Natural killer cell (primary cell): ENCODE measurements around the gene FERMT3. TPM values are rescaled to one million over a fixed set of nuclear protein-coding genes. Genes with fewer than 3 reads are reported as not detected.

ENCODE experiments used
- ATAC-seq, 3 donors: fragments of 150-1000 bp in 2 of 3; fragments of 200-7000 bp in 1 of 3; cut with Tn5 transposase; 1 replicate in 1 of 3; 2 replicates in 2 of 3; pipeline ENCODE4 v1.10.0; 2021; ENCODE audit warnings: mild to moderate bottlenecking in 2 of 3, moderate library complexity in 2 of 3
- DNase-seq, 2 donors: peaks; one replicate each; pipeline versions ENCODE4 v3.0.0 to v3.0.0-alpha.2; 2013 to 2021; ENCODE audit warnings: mixed read lengths in 1 of 2
- H3K27ac ChIP-seq: one replicate; pipeline ENCODE4 v1.5.1; 2013; ENCODE audit warnings: mild to moderate bottlenecking, low read length
- H3K27me3 ChIP-seq: one replicate; pipeline ENCODE4 v1.6.1; 2013; ENCODE audit warnings: low read length; ENCODE audit not compliant: control insufficient read depth, insufficient read depth
- H3K36me3 ChIP-seq: one replicate; pipeline ENCODE4 v1.6.1; 2013; ENCODE audit warnings: low read length; ENCODE audit not compliant: control insufficient read depth, insufficient read depth
- H3K4me1 ChIP-seq: one replicate; pipeline ENCODE4 v1.6.1; 2013; ENCODE audit warnings: low read length; ENCODE audit not compliant: control insufficient read depth, insufficient read depth
- H3K4me3 ChIP-seq: one replicate; pipeline ENCODE4 v1.5.1; 2013; ENCODE audit warnings: low read length
- H3K9me3 ChIP-seq: one replicate; pipeline ENCODE4 v1.6.1; 2013; ENCODE audit warnings: low read length; ENCODE audit not compliant: control insufficient read depth, insufficient read depth
- H3K27ac Mint-ChIP-seq, 2 donors: one replicate each; pipeline ENCODE4 v1.8.0; 2022; ENCODE audit warnings: mild to moderate bottlenecking in 2 of 2, mixed read lengths in 2 of 2, moderate library complexity in 1 of 2
- H3K27me3 Mint-ChIP-seq, 2 donors: one replicate each; pipeline ENCODE4 v1.8.0; 2022; ENCODE audit warnings: low read depth in 2 of 2, mixed read lengths in 2 of 2
- H3K36me3 Mint-ChIP-seq: one replicate; pipeline ENCODE4 v1.8.0; 2022; ENCODE audit warnings: mixed read lengths
- H3K4me1 Mint-ChIP-seq, 2 donors: one replicate each; pipeline ENCODE4 v1.8.0; 2022; ENCODE audit warnings: mixed read lengths in 2 of 2
- H3K4me3 Mint-ChIP-seq: one replicate; pipeline ENCODE4 v1.8.0; 2022; ENCODE audit warnings: mild to moderate bottlenecking, moderate library complexity, mixed read lengths
- H3K9me3 Mint-ChIP-seq, 2 donors: one replicate each; pipeline ENCODE4 v1.8.0; 2022; ENCODE audit warnings: mixed read lengths in 2 of 2
- WGBS: methylation state at CpG from one replicate; pipeline ENCODE4 v1.1.7; 2013; ENCODE audit warnings: missing lambda C conversion rate; ENCODE audit not compliant: insufficient coverage; 5-methylcytosine and 5-hydroxymethylcytosine counted together
- intact Hi-C: fragments of 100-400 bp; cut with micrococcal nuclease; formaldehyde crosslinking; loops from one replicate; pipeline ENCODE4 v1.14.2; 2022
- total RNA-seq, 4 donors: library from RNA; stranded (reverse); fragments of 120-200 nt in 1 of 4; gene quantifications; one replicate each; pipeline versions ENCODE4 v1.2.3 to v1.2.4, GENCODE V29; 2013 to 2022
- TF ChIP-seq, protein P1 (sequence below): fragments of 200-600 bp; IDR thresholded peaks from one replicate; pipeline ENCODE4 v1.8.0; 2022; ENCODE audit warnings: antibody characterized with exemption

The FERMT3 gene
- total RNA-seq, 3 donors from 2014 or later (not counting 1 experiment from before 2014, with no cell fraction given): 194 to 202 (median 196) TPM

DNA sequence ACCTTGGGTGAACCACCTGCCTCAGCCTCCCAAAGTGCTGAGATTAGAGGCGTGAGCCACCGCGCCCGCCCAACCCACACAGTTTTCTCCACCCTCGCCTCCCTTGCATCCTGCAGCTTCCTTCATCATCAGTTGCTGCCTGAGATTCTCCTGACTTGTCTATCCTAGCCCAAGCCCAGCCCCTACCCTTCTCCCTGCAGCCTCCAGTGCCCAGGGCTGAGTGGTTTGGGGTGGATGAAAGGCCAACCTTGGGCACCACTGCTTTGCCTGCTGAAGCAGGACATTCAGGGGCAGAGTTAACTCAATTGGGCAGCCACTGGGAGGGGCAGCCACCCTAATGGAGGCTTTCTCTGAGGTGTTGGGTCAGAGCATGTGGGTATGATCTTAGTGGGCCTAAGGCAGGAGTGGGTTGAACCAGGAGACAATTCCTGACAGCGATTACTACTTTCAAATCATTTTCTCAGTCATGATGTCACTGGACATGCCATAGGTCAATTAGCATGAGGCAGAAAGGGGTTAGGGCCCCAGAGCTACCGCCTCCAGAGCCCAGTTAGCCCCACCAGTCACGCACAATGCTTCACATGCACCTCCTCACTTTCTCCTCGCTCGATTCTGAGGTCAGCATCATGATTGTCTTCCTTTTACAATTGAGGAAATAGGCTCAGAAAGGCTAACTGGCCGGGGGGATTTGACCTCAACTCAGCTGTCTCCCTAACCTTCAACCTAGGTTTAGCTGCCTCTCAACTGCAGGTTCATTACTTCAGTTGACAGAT lies 33.3 kb downstream of the FERMT3 start:
- 60% methylated on average over 11 of the region's 11 CpGs for WGBS
- H3K27me3 Mint-ChIP-seq: no peaks in the 10 kb centered on the region
- Histone ChIP-seq H3K9me3 (no peaks in the 10 kb centered on the region), H3K27ac (peak overlapping the region; percentile 98), H3K4me3 (peak overlapping the region; percentile 65), H3K4me1 (peaks cover 66% of the 10 kb centered on the region), H3K36me3 (peaks cover 15% of the 10 kb centered on the region), H3K27me3 (no peaks in the 10 kb centered on the region)
- TF ChIP-seq, protein P1, sequence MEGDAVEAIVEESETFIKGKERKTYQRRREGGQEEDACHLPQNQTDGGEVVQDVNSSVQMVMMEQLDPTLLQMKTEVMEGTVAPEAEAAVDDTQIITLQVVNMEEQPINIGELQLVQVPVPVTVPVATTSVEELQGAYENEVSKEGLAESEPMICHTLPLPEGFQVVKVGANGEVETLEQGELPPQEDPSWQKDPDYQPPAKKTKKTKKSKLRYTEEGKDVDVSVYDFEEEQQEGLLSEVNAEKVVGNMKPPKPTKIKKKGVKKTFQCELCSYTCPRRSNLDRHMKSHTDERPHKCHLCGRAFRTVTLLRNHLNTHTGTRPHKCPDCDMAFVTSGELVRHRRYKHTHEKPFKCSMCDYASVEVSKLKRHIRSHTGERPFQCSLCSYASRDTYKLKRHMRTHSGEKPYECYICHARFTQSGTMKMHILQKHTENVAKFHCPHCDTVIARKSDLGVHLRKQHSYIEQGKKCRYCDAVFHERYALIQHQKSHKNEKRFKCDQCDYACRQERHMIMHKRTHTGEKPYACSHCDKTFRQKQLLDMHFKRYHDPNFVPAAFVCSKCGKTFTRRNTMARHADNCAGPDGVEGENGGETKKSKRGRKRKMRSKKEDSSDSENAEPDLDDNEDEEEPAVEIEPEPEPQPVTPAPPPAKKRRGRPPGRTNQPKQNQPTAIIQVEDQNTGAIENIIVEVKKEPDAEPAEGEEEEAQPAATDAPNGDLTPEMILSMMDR: no peak
- no peaks in the 10 kb centered on the region for H3K36me3 Mint-ChIP-seq
- peak overlapping the region; percentile 98 to 99 for H3K27ac Mint-ChIP-seq
- H3K4me3 Mint-ChIP-seq: peak overlapping the region; percentile 96
- H3K4me1 Mint-ChIP-seq: peaks cover 13 to 46% of the 10 kb centered on the region in 2 donors
- intact Hi-C loops: loop anchor here (2.0 kb wide), 1 partner anchor 29 kb away; no protein-coding TSS in a partner anchor
- H3K9me3 Mint-ChIP-seq: no peaks in the 10 kb centered on the region
- DNase-seq: no peak
- no peak for ATAC-seq

DNA sequence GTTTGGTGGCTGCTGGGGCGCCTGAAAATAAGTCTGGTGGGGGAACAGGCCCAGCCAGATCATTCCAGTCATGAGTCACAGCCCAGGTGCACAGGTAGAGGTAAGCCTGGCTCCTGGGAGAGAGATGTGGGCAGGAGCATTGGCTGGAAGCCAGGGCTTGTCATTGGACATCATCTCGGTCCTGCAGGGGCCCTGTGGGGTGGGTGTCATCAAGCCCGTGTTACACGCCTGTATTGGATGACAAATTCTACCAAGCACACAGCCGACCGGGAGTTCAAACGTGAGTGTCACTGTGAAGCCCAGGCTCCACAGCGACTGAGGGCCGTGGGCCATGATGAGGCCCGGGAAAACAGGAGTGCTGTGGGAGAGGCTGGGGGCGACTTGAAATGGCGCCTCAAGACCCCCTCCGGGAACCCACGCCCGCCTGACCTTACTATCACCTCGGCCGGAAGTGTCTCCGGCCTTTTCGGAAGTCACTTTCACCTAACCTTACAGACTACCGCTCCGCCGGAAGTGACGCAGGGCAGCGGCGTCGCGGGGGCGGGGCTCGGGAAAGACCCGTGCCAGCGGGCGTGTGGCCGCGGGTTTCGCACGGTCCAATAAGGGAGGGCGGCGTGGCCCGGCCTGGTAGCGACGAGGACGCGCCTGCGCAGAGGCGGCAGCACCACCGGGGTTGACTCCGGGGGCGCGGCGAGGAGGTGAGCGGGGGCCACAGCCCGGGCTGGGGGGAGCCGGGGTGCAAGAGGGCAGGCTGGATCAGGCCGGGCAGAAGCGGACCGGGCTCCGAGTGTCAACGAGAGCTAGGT lies 34.1 kb downstream of the FERMT3 start, which contains the start of gene FKBP2:
FKBP2 (plus strand) TSS at position 661 of the 806 bp plus-strand sequence. CDS start 1,293 bp downstream, outside the sequence.
- peak within 1 kb of the TSS; percentile 79 for H3K4me3 ChIP-seq
- H3K4me1 ChIP-seq: peaks cover 66% of the 10 kb centered on the region
- DNase-seq: peak; percentile 98 to 99
- peak within 1 kb of the TSS; percentile 98 for H3K27ac ChIP-seq
- Mint-ChIP-seq H3K36me3 (no peaks in the 10 kb centered on the region), H3K27me3 (no peaks in the 10 kb centered on the region), H3K4me3 (peak within 1 kb of the TSS; percentile 96), H3K27ac (peak within 1 kb of the TSS; percentile 98 to 99), H3K9me3 (no peaks in the 10 kb centered on the region), H3K4me1 (peaks cover 8 to 44% of the 10 kb centered on the region in 2 donors)
- H3K27me3 ChIP-seq: no peaks in the 10 kb centered on the region
- intact Hi-C loops: loop anchor here (1.0 to 2.0 kb wide), 5 partner anchors 10 to 65 kb away; partner anchors contain the start of genes DNAJC4, ESRRA and GPR137
- TF ChIP-seq, protein P1: no peak
- H3K9me3 ChIP-seq: no peaks in the 10 kb centered on the region
- peak; percentile 65 to 84 (median 73) for ATAC-seq
- peaks cover 15% of the 10 kb centered on the region for H3K36me3 ChIP-seq
- 1% methylated on average over 58 of the region's 58 CpGs for WGBS

DNA sequence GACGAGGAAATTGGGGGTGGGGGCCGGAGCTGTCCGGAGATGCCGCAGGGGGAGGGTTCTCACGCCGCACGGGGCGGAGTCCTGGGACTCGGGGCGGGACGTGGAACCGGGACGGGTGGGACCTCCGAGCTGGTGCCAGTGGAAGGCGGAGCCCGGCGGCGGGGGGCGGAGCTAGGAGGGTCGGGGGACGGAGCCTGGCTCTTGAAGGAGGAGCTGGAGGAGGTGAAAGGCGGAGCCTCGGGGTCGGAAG lies 34.6 kb downstream of the FERMT3 start:
- H3K36me3 Mint-ChIP-seq: no peaks in the 10 kb centered on the region
- H3K27ac ChIP-seq: peak overlapping the region; percentile 98
- TF ChIP-seq, protein P1: no peak
- ATAC-seq: peak; percentile 79 to 94 (median 81)
- intact Hi-C loops: loop anchor here (1.0 to 2.0 kb wide), 5 partner anchors 11 to 64 kb away; partner anchors contain the start of genes DNAJC4, ESRRA and GPR137
- no peaks in the 10 kb centered on the region for H3K9me3 Mint-ChIP-seq
- 0% methylated on average over 24 of the region's 24 CpGs for WGBS
- H3K4me1 Mint-ChIP-seq: peaks cover 8 to 49% of the 10 kb centered on the region in 2 donors
- peaks cover 67% of the 10 kb centered on the region for H3K4me1 ChIP-seq
- no peaks in the 10 kb centered on the region for H3K27me3 ChIP-seq
- H3K27me3 Mint-ChIP-seq: no peaks in the 10 kb centered on the region
- H3K27ac Mint-ChIP-seq: peak overlapping the region; percentile 98 to 99
- no peaks in the 10 kb centered on the region for H3K9me3 ChIP-seq
- peaks cover 14% of the 10 kb centered on the region for H3K36me3 ChIP-seq
- H3K4me3 ChIP-seq: peak overlapping the region; percentile 79
- peak overlapping the region; percentile 96 for H3K4me3 Mint-ChIP-seq
- no peak for DNase-seq
